Gastroesophageal sphincter (tissue), 3 donors: ENCODE measurements around the gene PRDX1.

ENCODE experiments used
- EP300 ChIP-seq: sonication (generic); formaldehyde crosslinking; IDR thresholded peaks from one replicate; pipeline ENCODE4 v1.6.1; 2017; ENCODE audit warnings: antibody characterized with exemption, mild to moderate bottlenecking
- POLR2A ChIP-seq, 2 donors: fragments of 450-650 bp; IDR thresholded peaks; one replicate each; pipeline ENCODE4 v1.6.1; 2017; ENCODE audit warnings: antibody characterized with exemption in 2 of 2, mild to moderate bottlenecking in 2 of 2, moderate library complexity in 1 of 2
- TF ChIP-seq, protein P1 (sequence below), 4 experiments: fragments of 200-600 bp in 2 of 4; fragments of 450-650 bp in 2 of 4; sonication (generic) in 1 of 4; IDR thresholded peaks; one replicate each; pipeline ENCODE4 v1.5.1; 2017 to 2019; ENCODE audit warnings: antibody characterized with exemption in 4 of 4, mild to moderate bottlenecking in 2 of 4, moderate library complexity in 2 of 4

GRCh38 chr1:45503462-45504360 lies 18.0 kb downstream of the PRDX1 start:
- TF ChIP-seq, protein P1, sequence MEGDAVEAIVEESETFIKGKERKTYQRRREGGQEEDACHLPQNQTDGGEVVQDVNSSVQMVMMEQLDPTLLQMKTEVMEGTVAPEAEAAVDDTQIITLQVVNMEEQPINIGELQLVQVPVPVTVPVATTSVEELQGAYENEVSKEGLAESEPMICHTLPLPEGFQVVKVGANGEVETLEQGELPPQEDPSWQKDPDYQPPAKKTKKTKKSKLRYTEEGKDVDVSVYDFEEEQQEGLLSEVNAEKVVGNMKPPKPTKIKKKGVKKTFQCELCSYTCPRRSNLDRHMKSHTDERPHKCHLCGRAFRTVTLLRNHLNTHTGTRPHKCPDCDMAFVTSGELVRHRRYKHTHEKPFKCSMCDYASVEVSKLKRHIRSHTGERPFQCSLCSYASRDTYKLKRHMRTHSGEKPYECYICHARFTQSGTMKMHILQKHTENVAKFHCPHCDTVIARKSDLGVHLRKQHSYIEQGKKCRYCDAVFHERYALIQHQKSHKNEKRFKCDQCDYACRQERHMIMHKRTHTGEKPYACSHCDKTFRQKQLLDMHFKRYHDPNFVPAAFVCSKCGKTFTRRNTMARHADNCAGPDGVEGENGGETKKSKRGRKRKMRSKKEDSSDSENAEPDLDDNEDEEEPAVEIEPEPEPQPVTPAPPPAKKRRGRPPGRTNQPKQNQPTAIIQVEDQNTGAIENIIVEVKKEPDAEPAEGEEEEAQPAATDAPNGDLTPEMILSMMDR (IDR thresholded peaks at IDR 0.05) = no peak
- TF ChIP-seq POLR2A (IDR thresholded peaks at IDR 0.05) = no peak
- TF ChIP-seq EP300 = no peak
